Measurements from ENCODE around the gene EXOC6B. TPM values are rescaled to one million over a fixed set of nuclear protein-coding genes. Genes with fewer than 3 reads are reported as not detected.

EXOC6B gene
- total RNA-seq, 1 experiment from 2014 or later: 40.1 TPM

GRCh38 chr2:72155737-72156136 is 670.1 kb downstream of the EXOC6B start:
- no peak overlapping the region for H3K23ac ChIP-seq (ENCODE audit: insufficient read length, low read depth, low read length)
- no peak overlapping the region for H2AK5ac ChIP-seq (ENCODE audit: insufficient read length, low read length)
- H4K8ac ChIP-seq (replicated peaks; ENCODE audit: insufficient read length, low read depth, low read length): no peak overlapping the region
- no peak overlapping the region for H4K5ac ChIP-seq (ENCODE audit: insufficient read length, low read depth, low read length)
- no peaks in the 10 kb centered on the region for H3K79me1 ChIP-seq (ENCODE audit: insufficient read depth, low read depth, low read length, poor library complexity, severe bottlenecking)
- WGBS (ENCODE audit: extremely low coverage, insufficient read length, low lambda C conversion rate): no CpG with 5 or more reads among the region's 5 CpGs
- H3K27ac ChIP-seq (ENCODE audit: insufficient read length, low read depth, low read length): no peak overlapping the region
- peaks cover 11% of the 10 kb centered on the region; the same call in 1 of the 2 replicates for H3K27me3 ChIP-seq (ENCODE audit: insufficient read depth, low read length)
- TF ChIP-seq CTCF (conservative IDR thresholded peaks at IDR 0.05): no peak
- no peaks in the 10 kb centered on the region for H3K23me2 ChIP-seq (ENCODE audit: insufficient read length, low read depth, low read length, poor library complexity, severe bottlenecking)
- no peak overlapping the region for H3K27ac Mint-ChIP-seq
- H3K4me2 ChIP-seq (ENCODE audit: insufficient read depth, insufficient read length, low read length): no peak overlapping the region
- no peak overlapping the region for H2BK12ac ChIP-seq (ENCODE audit: insufficient read length, low read depth, low read length)
- no peak overlapping the region for H2BK15ac ChIP-seq (ENCODE audit: low read depth, low read length)
- no peak overlapping the region for H3T11ph ChIP-seq (ENCODE audit: low read length)
- H2BK20ac ChIP-seq (ENCODE audit: low read depth, low read length, poor library complexity, severe bottlenecking): no peak overlapping the region
- no peak overlapping the region for H3K14ac ChIP-seq (ENCODE audit: insufficient read depth, low read length)
- H3K9ac ChIP-seq (ENCODE audit: extremely low read depth, insufficient read length, low read length): no peak overlapping the region
- H3K36me3 Mint-ChIP-seq (ENCODE audit: insufficient read depth in 1 of 3, low read depth in 3 of 3): no peaks in the 10 kb centered on the region
- H2BK5ac ChIP-seq (ENCODE audit: insufficient read length, low read length): no peak overlapping the region
- H3K79me2 ChIP-seq (ENCODE audit: insufficient read depth, low read length): no peaks in the 10 kb centered on the region
- H3K4me3 Mint-ChIP-seq: no peak overlapping the region
- H3K4me1 Mint-ChIP-seq: peaks cover 0 to 4% of the 10 kb centered on the region in 2 experiments; a peak in 1 of 4 replicates
- no peak overlapping the region for H2BK120ac ChIP-seq (ENCODE audit: low read depth, low read length, poor library complexity, severe bottlenecking)
- no peaks in the 10 kb centered on the region for H3K4me1 ChIP-seq (ENCODE audit: insufficient read depth, low read length)
- H3K9me3 Mint-ChIP-seq: no peaks in the 10 kb centered on the region
- H3K9me3 ChIP-seq (ENCODE audit: control insufficient read depth, low read depth, low read length): no peaks in the 10 kb centered on the region
- H3K4ac ChIP-seq (ENCODE audit: low read depth, low read length): no peak overlapping the region
- H3K27me3 Mint-ChIP-seq (ENCODE audit: low read depth): peaks cover 54% of the 10 kb centered on the region
- H4K20me1 ChIP-seq (ENCODE audit: control insufficient read depth, insufficient read depth, insufficient read length): no peaks in the 10 kb centered on the region
- no peak overlapping the region for H3K56ac ChIP-seq (ENCODE audit: insufficient read length, low read depth, low read length)
- no peak for DNase-seq
- H4K91ac ChIP-seq (ENCODE audit: insufficient read length, low read depth, low read length): no peak overlapping the region
- H3K18ac ChIP-seq (ENCODE audit: insufficient read length, low read depth, low read length): no peak overlapping the region
- no peak overlapping the region for H2AFZ ChIP-seq (ENCODE audit: low read length)
